ENCODE data around the gene GFPT2. TPM values are rescaled to one million over a fixed set of nuclear protein-coding genes. Genes with fewer than 3 reads are reported as not detected.

GFPT2 gene
- polyA plus RNA-seq, 1 donor from 2014 or later, result 0.19 TPM

DNA sequence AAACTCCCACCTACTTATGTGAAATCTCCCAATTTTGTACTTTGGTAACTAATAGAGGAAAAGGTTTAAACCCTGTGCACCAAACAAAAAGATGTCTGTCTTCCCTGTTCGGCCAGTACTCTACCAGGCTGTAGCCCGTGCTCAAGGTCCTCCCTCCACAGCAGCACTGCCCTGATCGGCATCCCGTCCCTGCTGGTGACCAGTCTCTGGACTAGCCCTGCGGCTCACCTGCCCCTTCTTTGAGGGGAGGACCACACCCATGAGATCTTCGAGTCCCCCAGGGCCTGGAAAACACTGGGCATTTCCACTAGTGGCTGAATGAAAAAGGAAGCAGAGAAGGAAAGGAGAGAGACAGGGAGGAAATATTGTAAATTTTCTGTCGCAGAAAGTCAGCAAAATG, 2.8 kb downstream of the GFPT2 start:
- Mint-ChIP-seq H3K27me3 (peaks cover 22% of the 10 kb centered on the region), H3K27ac (no peak overlapping the region), H3K9me3 (no peaks in the 10 kb centered on the region), H3K4me3 (no peak overlapping the region), H3K36me3 (no peaks in the 10 kb centered on the region), H3K4me1 (peaks cover 0 to 5% (median 2%) of the 10 kb centered on the region in 3 donors)

DNA sequence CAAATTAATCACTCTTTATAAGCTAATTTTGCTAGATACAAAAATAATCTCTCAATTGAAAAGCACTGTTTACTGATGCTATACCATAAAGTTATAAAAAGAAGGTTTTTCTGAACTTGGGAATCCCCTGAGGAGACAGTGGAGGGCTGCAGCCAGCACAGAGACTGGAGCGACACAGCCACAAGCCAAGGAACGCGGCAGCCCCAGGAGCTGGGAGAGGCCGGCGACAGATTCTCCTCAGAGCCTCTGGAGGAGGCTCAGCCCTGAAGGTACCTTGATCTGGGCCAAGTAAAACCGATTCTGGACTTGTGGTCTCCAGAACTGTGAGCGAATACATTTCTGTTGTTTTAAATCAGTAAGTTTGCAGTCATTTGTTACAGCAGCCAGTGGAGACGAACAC, 3.7 kb downstream of the GFPT2 start:
- H3K4me1 Mint-ChIP-seq, result peaks cover 0 to 4% (median 2%) of the 10 kb centered on the region in 3 donors
- H3K27me3 Mint-ChIP-seq, result peaks cover 17% of the 10 kb centered on the region
- H3K9me3 Mint-ChIP-seq, result no peaks in the 10 kb centered on the region
- no peaks in the 10 kb centered on the region for H3K36me3 Mint-ChIP-seq
- no peak overlapping the region for H3K4me3 Mint-ChIP-seq
- H3K27ac Mint-ChIP-seq, result no peak overlapping the region

DNA sequence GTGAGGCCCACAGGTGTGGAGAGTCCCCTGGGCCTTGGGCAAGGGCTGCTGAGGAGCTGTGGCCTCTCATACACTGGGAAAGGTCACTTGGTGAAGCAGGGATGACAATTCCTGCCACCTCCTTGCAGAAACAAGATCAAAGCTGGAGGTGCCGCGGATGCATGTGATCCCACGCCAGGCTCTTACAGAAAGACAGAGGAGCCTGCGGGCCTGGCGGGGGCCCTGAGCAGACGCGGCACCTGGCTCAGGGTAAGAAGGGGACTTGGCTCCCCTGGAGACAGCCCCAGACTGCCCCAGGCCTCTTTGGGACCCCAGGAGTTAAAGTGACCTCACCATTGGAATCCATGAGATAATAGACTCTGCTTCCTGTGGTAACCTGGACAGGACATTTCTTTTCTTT, 4.8 kb downstream of the GFPT2 start:
- no peak overlapping the region for H3K27ac Mint-ChIP-seq
- peaks cover 0 to 2% (median 0%) of the 10 kb centered on the region in 3 donors for H3K4me1 Mint-ChIP-seq
- no peaks in the 10 kb centered on the region for H3K9me3 Mint-ChIP-seq
- H3K36me3 Mint-ChIP-seq, result no peaks in the 10 kb centered on the region
- peaks cover 13% of the 10 kb centered on the region for H3K27me3 Mint-ChIP-seq
- no peak overlapping the region for H3K4me3 Mint-ChIP-seq

DNA sequence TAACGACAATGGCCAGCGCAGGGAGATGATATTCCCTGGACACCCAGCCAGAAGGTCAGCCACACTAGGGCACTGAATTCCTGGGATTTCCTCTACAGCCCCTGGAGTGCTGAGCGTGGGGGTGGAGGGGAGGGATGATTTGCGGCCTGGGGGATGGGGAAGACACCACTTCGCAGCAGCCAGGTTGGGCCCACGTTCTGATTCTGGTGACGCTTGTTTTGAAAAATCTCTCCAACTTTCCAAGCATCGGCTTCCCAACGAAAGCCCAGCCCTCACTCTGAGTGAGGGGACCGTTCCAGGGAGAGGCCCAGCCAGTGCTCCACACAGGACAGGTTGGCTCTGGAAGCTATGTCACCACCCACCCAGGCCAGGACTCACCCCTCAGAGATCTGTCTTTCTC, 5.4 kb downstream of the GFPT2 start:
- no peak overlapping the region for H3K27ac Mint-ChIP-seq
- H3K27me3 Mint-ChIP-seq, result peaks cover 13% of the 10 kb centered on the region
- H3K4me3 Mint-ChIP-seq, result peak overlapping the region in 1 of 4 donors; percentile 37
- peaks cover 0 to 2% (median 0%) of the 10 kb centered on the region in 3 donors for H3K4me1 Mint-ChIP-seq
- no peaks in the 10 kb centered on the region for H3K9me3 Mint-ChIP-seq
- H3K36me3 Mint-ChIP-seq, result no peaks in the 10 kb centered on the region

DNA sequence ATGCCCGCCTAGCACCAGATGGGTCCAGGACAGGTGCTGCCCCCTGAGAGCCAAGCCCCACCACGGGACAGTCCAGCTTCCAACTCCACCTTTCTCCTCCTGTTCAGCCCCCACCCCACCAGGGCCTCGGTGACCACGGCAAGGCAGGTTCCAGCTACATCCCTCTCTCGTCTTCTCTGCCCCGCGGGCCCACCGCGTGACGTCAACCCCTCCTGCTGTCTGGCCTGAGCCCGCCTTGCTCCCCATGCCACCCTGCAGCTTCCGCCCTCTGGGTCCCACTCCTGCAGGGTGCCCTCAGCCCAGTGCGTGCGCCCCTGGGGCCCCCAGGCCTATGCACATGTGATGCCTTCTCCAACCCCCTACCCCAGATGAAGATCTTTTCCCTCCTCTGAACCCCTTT, 6.8 kb downstream of the GFPT2 start:
- H3K4me1 Mint-ChIP-seq, result no peaks in the 10 kb centered on the region

DNA sequence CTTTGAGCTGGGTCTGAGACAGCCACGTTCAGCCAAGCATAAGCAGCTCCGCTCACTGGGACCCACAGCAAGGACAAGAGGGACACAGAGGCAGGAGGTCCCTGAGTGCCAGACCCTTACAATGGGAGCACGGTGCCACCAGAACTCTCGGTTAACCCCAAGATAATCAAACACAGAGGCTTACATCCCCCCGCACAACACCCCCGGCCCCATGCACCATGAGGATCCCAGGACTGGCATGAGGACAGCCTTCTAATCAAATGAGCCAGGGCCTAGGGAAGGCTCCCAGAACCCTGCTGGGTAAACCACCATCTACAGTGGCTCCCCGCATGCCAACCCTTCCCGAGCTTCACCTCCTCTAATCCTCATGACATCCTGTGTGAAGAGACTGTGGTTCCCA, 7.4 kb downstream of the GFPT2 start:
- Mint-ChIP-seq H3K36me3 (no peaks in the 10 kb centered on the region), H3K27me3 (peaks cover 7% of the 10 kb centered on the region), H3K9me3 (peaks cover 0 to 1% (median 0%) of the 10 kb centered on the region in 3 donors), H3K4me1 (no peaks in the 10 kb centered on the region), H3K4me3 (no peak overlapping the region), H3K27ac (no peak overlapping the region)

More for the DNA sequence above, 6.8 kb downstream of the GFPT2 start:
- H3K4me3 Mint-ChIP-seq, result no peak overlapping the region
- H3K27ac Mint-ChIP-seq, result no peak overlapping the region
- no peaks in the 10 kb centered on the region for H3K36me3 Mint-ChIP-seq
- H3K27me3 Mint-ChIP-seq, result peaks cover 11% of the 10 kb centered on the region
- peaks cover 0 to 1% (median 0%) of the 10 kb centered on the region in 3 donors for H3K9me3 Mint-ChIP-seq

DNA sequence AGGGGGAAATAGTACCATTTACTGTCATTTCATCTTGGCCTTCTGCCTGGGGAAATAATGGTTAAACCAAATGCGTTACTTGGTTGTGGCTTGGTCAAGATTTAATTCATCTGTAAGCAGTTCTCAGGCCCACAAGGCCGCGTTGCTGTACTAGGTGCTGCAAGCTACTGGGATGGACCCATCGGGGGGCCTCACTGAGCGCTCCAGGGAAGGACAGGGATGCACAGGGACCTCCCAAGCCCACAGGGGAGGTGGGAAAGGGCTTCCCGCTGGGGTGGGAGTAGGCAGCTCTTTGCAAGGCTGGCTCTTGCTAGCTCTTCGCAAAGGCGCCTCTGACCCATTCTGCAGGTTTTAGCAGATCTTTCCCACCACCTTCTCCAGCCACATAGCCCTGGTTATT, 8.0 kb downstream of the GFPT2 start:
- no peaks in the 10 kb centered on the region for H3K4me1 Mint-ChIP-seq
- H3K27ac Mint-ChIP-seq, result no peak overlapping the region
- H3K4me3 Mint-ChIP-seq, result no peak overlapping the region
- H3K27me3 Mint-ChIP-seq, result peaks cover 7% of the 10 kb centered on the region
- no peaks in the 10 kb centered on the region for H3K36me3 Mint-ChIP-seq
- peaks cover 0 to 1% (median 0%) of the 10 kb centered on the region in 3 donors for H3K9me3 Mint-ChIP-seq

DNA sequence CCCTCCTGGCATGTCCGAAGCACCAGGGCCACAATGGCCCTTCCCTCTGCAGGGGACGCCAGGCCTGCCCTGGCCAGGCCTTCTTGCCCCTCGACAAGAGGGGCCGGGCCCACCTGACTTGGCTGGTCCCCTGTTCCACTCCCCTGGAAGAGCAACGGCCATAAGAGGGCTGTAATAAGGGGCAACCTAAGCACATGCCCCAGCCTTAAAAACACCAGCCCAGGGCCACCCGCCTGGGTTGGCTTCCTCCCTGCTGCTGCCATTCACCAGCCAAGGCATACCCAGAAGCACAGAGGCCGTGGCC, 8.5 kb downstream of the GFPT2 start:
- Mint-ChIP-seq H3K36me3 (no peaks in the 10 kb centered on the region), H3K9me3 (peaks cover 0 to 1% (median 0%) of the 10 kb centered on the region in 3 donors), H3K4me1 (no peaks in the 10 kb centered on the region), H3K27me3 (peaks cover 7% of the 10 kb centered on the region), H3K4me3 (no peak overlapping the region), H3K27ac (no peak overlapping the region)

DNA sequence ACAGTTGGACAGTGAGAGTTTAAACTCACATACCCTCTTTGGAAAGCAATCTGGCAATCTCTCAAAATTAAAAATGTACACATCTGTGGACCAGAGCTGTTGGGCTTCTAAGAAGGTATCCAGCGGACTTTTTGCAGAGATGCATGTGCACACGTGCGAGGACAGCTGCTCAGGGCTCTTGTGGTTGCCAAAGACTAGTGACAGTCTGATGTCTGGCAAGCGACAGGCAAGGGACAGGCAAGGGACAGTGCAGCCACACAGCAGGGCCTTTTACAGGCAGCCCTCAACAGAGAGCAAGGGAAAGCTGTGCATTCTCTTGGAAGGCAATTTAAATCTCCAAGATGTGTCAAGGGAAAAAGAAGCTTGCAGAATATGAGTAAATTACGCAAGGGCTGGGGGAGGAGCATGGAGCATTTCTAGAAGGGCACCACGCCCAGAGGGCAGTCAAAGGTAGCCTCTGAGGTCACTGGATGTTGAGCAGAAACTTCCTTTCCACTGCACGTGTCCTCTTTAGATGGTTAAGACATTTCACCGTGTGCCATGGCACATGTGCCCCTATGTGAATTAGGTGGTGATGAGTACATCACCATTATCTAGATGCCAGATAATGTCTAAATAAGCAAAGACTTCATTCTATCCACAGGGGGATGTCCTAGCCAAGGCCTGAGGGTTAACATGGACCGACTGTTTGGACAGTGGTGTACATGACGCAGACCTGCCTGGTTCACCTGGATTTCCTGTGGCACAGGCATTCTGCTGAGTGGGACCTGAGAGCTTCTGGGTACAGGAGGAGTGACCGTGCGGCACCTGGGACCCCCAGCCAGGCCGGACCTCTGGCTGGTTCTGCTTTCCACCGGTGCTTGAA, 9.1 kb downstream of the GFPT2 start:
- H3K4me3 Mint-ChIP-seq, result no peak overlapping the region
- H3K27ac Mint-ChIP-seq, result no peak overlapping the region
- peaks cover 0 to 1% (median 0%) of the 10 kb centered on the region in 3 donors for H3K9me3 Mint-ChIP-seq
- H3K27me3 Mint-ChIP-seq, result peaks cover 7% of the 10 kb centered on the region
- no peaks in the 10 kb centered on the region for H3K36me3 Mint-ChIP-seq
- H3K4me1 Mint-ChIP-seq, result peaks cover 0 to 3% (median 0%) of the 10 kb centered on the region in 3 donors

DNA sequence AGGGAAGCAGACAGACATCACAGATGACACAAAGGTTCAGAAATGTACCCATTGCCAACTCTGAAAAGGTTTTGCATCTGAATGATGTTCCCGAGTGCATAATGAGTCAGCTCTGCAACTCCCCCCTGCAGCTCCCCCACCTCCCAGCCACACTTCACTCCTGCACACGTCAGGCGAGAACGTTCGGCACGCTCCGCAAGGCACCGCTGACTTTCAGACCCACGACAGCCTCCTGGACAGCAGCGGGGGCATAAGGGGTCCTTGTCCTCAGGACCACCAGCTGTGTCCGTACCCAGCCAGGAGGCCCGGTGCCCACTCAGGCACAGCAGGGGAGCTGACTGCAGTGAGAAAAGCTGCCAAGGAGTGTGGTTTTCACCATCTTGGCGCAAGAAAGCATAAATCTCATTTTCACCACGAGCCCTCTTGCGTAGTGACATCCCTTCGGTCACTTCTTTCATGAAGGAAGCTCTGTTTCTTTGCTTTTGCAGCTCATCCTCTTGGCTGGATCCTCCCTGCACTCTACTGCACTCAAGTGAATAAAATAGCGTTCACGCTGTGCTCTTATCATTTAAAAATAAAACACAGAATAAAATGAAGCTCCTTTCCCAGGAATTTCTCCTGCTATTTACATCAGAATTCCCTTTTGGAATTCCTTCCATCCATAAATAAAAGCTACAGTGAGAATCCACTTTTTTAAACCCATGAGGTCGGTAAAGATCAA, 9.9 kb downstream of the GFPT2 start:
- Mint-ChIP-seq H3K27me3 (peaks cover 7% of the 10 kb centered on the region), H3K27ac (no peak overlapping the region), H3K4me1 (peaks cover 0 to 3% (median 0%) of the 10 kb centered on the region in 3 donors), H3K36me3 (no peaks in the 10 kb centered on the region), H3K4me3 (no peak overlapping the region), H3K9me3 (peaks cover 0 to 1% (median 0%) of the 10 kb centered on the region in 3 donors)

DNA sequence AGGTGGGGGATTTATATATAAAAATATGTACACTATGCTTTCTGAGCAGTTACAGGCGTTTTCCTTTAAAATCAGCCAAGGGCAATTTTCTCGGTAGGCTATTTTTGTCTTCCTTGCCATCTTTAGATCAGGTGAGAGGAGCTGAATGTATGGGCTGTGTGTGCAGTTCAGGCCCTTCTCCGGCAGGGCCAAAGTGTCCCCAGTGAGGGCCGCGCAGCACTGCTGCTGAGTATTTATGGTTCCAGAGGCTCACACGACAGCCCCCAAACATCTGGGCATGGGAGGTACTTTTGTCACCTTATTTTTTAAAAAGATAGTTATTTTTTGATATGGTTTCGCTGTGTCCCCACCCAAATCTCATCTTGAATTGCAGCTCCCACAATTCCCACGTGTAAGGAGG, 11.5 kb downstream of the GFPT2 start:
- peaks cover 2% of the 10 kb centered on the region for H3K27me3 Mint-ChIP-seq
- no peaks in the 10 kb centered on the region for H3K36me3 Mint-ChIP-seq
- peaks cover 0 to 3% (median 0%) of the 10 kb centered on the region in 3 donors for H3K4me1 Mint-ChIP-seq
- no peak overlapping the region for H3K4me3 Mint-ChIP-seq
- H3K27ac Mint-ChIP-seq, result no peak overlapping the region
- H3K9me3 Mint-ChIP-seq, result peaks cover 0 to 1% (median 0%) of the 10 kb centered on the region in 3 donors

DNA sequence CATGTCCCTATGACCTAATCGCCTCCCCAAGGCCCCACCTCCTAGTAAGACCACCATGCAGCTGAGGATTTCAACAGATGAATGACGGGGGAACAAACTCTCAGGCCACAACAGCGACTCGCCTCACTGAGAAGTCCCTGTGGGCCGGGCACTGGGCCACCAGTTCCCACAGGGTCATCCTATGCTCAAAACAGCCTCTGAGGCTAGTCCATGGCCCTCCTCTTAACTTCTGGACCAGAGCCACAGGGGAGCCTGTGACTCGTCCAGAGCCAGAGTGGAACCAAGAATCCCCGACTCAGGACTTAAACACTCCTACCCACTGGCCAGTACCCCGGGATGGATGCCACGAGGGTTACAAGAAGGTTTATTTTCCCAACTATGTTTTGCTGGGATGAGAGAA, 12.3 kb downstream of the GFPT2 start:
- H3K27ac Mint-ChIP-seq, result no peak overlapping the region
- no peaks in the 10 kb centered on the region for H3K36me3 Mint-ChIP-seq
- H3K4me3 Mint-ChIP-seq, result no peak overlapping the region
- H3K9me3 Mint-ChIP-seq, result peaks cover 0 to 1% (median 0%) of the 10 kb centered on the region in 3 donors
- peaks cover 2% of the 10 kb centered on the region for H3K27me3 Mint-ChIP-seq
- H3K4me1 Mint-ChIP-seq, result peaks cover 0 to 3% (median 0%) of the 10 kb centered on the region in 3 donors

DNA sequence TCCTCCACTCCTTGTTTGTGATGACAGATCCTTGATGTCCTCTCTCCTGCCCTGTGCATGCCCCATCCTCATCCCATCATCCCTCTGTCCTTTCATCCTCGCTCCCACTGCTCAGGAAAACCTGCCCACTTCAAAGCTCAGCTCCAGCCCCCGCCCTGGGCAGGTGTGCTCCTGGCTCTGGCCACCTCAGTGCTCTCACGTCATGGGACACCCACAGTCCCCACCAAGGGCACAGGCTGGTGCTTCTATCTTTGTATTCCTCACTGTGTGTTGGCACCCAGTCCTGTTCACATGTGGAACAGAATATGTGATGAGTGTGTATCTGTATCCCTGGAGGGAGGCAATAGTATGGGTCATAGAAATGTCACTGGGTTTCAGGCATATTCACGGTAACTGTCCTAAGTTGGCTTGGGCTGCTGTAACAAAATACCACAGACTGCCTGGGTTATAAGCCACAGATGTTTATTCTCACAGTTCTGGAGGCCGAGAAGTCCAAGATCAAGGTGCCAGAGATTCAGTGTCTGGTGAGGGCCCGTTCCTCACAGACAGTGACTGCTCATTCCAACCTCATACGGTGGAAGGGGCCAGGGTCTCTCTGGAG, 13.5 kb downstream of the GFPT2 start:
- H3K4me3 Mint-ChIP-seq, result no peak overlapping the region
- H3K9me3 Mint-ChIP-seq, result peaks cover 0 to 1% (median 0%) of the 10 kb centered on the region in 3 donors
- H3K27me3 Mint-ChIP-seq, result peaks cover 2% of the 10 kb centered on the region
- no peaks in the 10 kb centered on the region for H3K36me3 Mint-ChIP-seq
- peaks cover 0 to 3% (median 0%) of the 10 kb centered on the region in 3 donors for H3K4me1 Mint-ChIP-seq
- H3K27ac Mint-ChIP-seq, result peak overlapping the region in 1 of 3 donors; percentile 33

DNA sequence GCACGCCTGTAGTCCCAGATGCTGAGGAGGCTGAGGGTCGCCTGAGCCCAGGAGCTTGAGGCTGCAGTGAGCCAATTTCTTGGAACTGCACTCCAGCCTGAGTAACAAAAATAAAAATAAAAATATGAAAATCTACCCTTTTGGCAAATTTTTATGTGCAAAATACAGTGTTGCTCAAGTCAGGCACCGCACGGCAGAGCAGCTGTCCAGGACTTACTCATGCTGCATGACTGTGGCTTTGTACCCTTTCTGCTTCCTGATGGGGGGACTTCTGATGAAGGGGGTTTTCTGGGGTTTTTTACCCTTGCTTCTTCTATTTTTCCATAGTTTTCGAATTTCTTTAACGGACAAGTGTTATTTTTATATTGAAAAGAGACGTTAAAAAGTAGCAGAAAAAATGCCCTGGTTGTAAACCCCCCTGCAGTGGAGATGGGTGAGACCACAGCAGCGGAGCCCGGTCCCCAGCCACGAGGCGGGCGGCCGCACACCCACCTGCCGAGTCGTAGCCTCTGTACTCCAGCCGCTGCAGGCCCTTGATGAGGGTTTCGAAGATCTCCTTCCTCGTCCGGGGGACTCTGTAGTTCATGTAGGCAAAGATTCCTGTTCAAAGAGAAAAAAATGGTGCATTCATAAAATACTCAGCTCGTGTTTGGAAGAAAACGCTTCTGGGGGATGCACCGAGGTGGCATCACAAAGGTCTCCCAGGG, 15.0 kb downstream of the GFPT2 start:
- Mint-ChIP-seq H3K9me3 (peaks cover 0 to 1% (median 0%) of the 10 kb centered on the region in 3 donors), H3K4me1 (peaks cover 0 to 3% (median 0%) of the 10 kb centered on the region in 3 donors), H3K27me3 (peaks cover 5% of the 10 kb centered on the region), H3K27ac (peak overlapping the region in 1 of 3 donors; percentile 69), H3K36me3 (no peaks in the 10 kb centered on the region), H3K4me3 (no peak overlapping the region)

Data from IgD-negative memory B cell (primary cell).